ENCODE measurements around the gene RAB7B. TPM values are rescaled to one million over a fixed set of nuclear protein-coding genes. Genes with fewer than 3 reads are reported as not detected.

The RAB7B gene
- total and polyA plus RNA-seq, 2 donors (not counting 1 experiment from before 2014, with no cell fraction given) = 9.1 to 15.5 TPM

DNA sequence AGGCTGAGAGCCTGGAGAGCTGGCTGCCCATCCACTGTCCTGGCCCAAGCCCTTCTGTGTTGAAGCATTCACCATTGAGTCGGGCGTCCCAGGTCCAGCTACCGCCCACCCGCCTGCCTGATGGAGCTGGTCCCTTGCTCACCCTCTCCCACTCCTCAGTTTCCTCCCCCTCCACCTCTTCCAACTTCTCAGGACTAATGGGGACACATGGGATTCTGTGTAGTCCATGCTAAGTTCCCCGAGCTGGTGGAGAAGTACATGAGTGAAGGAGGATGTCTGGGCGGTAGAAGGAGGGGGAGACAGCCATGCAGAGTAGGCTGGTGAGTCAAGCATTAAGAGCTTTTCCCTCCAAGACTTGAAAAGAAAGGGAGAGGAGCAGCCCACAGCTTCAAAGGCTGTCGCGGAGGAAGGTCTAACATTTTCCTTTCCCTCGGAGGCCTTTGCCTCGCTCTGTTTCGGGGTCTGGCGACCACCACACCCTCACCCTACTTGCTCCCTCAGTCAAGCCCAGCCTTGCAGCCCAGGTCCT, 60.5 kb downstream of the RAB7B start:
- Histone ChIP-seq H3K27ac (ENCODE audit: insufficient read depth, low read length) (no peak overlapping the region), H3K27me3 (ENCODE audit: control insufficient read depth, insufficient read depth, low read length) (peaks cover 36% of the 10 kb centered on the region), H3K9me3 (ENCODE audit: control insufficient read depth, insufficient read depth, low read depth, low read length) (no peaks in the 10 kb centered on the region), H3K79me2 (ENCODE audit: control insufficient read depth, insufficient read depth, low read length) (no peaks in the 10 kb centered on the region), H3K4me3 (replicated peaks in 1 of 4; ENCODE audit: control extremely low read depth in 1 of 4, insufficient read depth in 1 of 4, low read depth in 3 of 4, low read length in 4 of 4) (no peak overlapping the region), H2AFZ (ENCODE audit: low read length) (no peak overlapping the region), H3K4me1 (ENCODE audit: control insufficient read depth, extremely low read depth, insufficient read depth, low read length) (no peaks in the 10 kb centered on the region), H3K4me2 (ENCODE audit: extremely low read depth, insufficient read depth, low read length) (no peak overlapping the region), H4K20me1 (ENCODE audit: control insufficient read depth, extremely low read depth, insufficient read depth, low read length) (no peaks in the 10 kb centered on the region), H3K36me3 (ENCODE audit: control insufficient read depth, insufficient read depth, low read length) (no peaks in the 10 kb centered on the region), H3K9ac (ENCODE audit: insufficient read depth, low read length) (no peak overlapping the region)
- no peak for DNase-seq (ENCODE audit: low read depth in 2 of 2)
- TF ChIP-seq EZH2 (IDR thresholded peaks at IDR 0.05; ENCODE audit: low read length, missing control alignments) = no peak
- TF ChIP-seq, protein P1, sequence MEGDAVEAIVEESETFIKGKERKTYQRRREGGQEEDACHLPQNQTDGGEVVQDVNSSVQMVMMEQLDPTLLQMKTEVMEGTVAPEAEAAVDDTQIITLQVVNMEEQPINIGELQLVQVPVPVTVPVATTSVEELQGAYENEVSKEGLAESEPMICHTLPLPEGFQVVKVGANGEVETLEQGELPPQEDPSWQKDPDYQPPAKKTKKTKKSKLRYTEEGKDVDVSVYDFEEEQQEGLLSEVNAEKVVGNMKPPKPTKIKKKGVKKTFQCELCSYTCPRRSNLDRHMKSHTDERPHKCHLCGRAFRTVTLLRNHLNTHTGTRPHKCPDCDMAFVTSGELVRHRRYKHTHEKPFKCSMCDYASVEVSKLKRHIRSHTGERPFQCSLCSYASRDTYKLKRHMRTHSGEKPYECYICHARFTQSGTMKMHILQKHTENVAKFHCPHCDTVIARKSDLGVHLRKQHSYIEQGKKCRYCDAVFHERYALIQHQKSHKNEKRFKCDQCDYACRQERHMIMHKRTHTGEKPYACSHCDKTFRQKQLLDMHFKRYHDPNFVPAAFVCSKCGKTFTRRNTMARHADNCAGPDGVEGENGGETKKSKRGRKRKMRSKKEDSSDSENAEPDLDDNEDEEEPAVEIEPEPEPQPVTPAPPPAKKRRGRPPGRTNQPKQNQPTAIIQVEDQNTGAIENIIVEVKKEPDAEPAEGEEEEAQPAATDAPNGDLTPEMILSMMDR (conservative IDR thresholded peaks at IDR 0.05 in 1 of 2, IDR thresholded peaks at IDR 0.05 in 1 of 2; ENCODE audit: low read depth in 1 of 2, low read length in 2 of 2) = no peak

DNA sequence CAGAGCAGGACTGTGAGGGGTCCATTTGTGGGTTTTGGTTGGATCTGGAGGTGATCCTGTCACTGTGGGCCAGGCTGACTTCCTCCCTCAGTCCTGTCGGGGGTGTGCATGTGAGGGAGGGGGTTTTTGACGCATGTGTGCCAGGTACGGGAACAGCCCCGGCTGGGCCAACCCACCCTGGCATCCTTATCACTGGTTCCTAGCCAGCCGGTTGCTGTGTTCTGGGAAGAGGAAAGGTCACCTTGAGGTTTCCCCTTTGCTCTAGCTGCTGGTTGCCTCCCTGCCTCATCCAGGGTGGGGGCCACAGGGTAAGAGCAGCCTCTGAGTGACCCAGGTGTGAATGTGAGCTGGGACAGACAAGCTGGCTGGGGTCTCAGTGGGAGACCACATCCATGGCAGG, 62.5 kb downstream of the RAB7B start:
- Histone ChIP-seq H4K20me1 (ENCODE audit: control insufficient read depth, extremely low read depth, insufficient read depth, low read length) (no peaks in the 10 kb centered on the region), H3K4me2 (ENCODE audit: extremely low read depth, insufficient read depth, low read length) (no peak overlapping the region), H2AFZ (ENCODE audit: low read length) (no peak overlapping the region), H3K27ac (ENCODE audit: insufficient read depth, low read length) (no peak overlapping the region), H3K79me2 (ENCODE audit: control insufficient read depth, insufficient read depth, low read length) (no peaks in the 10 kb centered on the region), H3K9ac (ENCODE audit: insufficient read depth, low read length) (no peak overlapping the region), H3K36me3 (ENCODE audit: control insufficient read depth, insufficient read depth, low read length) (no peaks in the 10 kb centered on the region), H3K4me3 (replicated peaks in 1 of 4; ENCODE audit: control extremely low read depth in 1 of 4, insufficient read depth in 1 of 4, low read depth in 3 of 4, low read length in 4 of 4) (no peak overlapping the region), H3K4me1 (ENCODE audit: control insufficient read depth, extremely low read depth, insufficient read depth, low read length) (peaks cover 3% of the 10 kb centered on the region), H3K9me3 (ENCODE audit: control insufficient read depth, insufficient read depth, low read depth, low read length) (no peaks in the 10 kb centered on the region), H3K27me3 (ENCODE audit: control insufficient read depth, insufficient read depth, low read length) (peaks cover 28% of the 10 kb centered on the region)
- TF ChIP-seq EZH2 (IDR thresholded peaks at IDR 0.05; ENCODE audit: low read length, missing control alignments) = no peak
- TF ChIP-seq, protein P1 (conservative IDR thresholded peaks at IDR 0.05 in 1 of 2, IDR thresholded peaks at IDR 0.05 in 1 of 2; ENCODE audit: low read depth in 1 of 2, low read length in 2 of 2) = no peak
- DNase-seq (ENCODE audit: low read depth in 2 of 2) = no peak

DNA sequence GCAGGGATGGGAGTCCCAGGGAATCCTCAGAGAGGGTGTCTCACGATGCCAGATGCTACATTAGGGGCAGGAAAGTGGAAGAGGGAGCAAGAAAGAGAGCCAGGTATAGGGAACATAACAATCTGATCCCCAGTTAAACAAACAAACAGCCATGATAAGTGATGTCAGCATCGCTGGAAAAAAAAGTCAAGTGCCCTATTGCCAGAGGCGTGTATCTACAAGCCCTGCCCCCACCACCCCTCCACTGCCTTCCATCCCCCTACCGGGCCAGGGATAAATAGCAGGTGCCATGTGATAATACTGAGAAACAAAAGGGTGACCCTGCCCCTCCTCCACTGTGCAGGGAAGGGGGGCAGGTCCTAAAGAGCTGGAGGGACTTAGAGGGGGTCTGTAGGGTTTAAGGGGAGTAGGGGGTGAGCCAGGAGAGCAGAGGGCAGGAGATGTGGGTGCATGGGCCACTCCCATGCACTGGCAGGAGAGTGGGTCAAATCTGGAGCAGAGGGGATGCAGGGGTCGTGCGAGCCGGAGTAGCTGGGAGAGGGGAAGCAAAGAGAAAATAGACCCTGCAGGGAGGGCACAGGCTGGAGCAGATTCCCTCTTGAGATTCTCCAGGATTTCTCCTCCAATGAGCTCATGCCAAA, 63.4 kb downstream of the RAB7B start:
- Histone ChIP-seq H3K9me3 (ENCODE audit: control insufficient read depth, insufficient read depth, low read depth, low read length) (no peaks in the 10 kb centered on the region), H2AFZ (ENCODE audit: low read length) (no peak overlapping the region), H3K27ac (ENCODE audit: insufficient read depth, low read length) (no peak overlapping the region), H4K20me1 (ENCODE audit: control insufficient read depth, extremely low read depth, insufficient read depth, low read length) (no peaks in the 10 kb centered on the region), H3K36me3 (ENCODE audit: control insufficient read depth, insufficient read depth, low read length) (no peaks in the 10 kb centered on the region), H3K4me3 (replicated peaks in 1 of 4; ENCODE audit: control extremely low read depth in 1 of 4, insufficient read depth in 1 of 4, low read depth in 3 of 4, low read length in 4 of 4) (no peak overlapping the region), H3K4me1 (ENCODE audit: control insufficient read depth, extremely low read depth, insufficient read depth, low read length) (peaks cover 3% of the 10 kb centered on the region), H3K4me2 (ENCODE audit: extremely low read depth, insufficient read depth, low read length) (no peak overlapping the region), H3K79me2 (ENCODE audit: control insufficient read depth, insufficient read depth, low read length) (no peaks in the 10 kb centered on the region), H3K27me3 (ENCODE audit: control insufficient read depth, insufficient read depth, low read length) (peaks cover 23% of the 10 kb centered on the region), H3K9ac (ENCODE audit: insufficient read depth, low read length) (no peak overlapping the region)
- TF ChIP-seq, protein P1 (conservative IDR thresholded peaks at IDR 0.05 in 1 of 2, IDR thresholded peaks at IDR 0.05 in 1 of 2; ENCODE audit: low read depth in 1 of 2, low read length in 2 of 2) = no peak
- no peak for TF ChIP-seq EZH2 (IDR thresholded peaks at IDR 0.05; ENCODE audit: low read length, missing control alignments)
- no peak for DNase-seq (ENCODE audit: low read depth in 2 of 2)
